Mesendoderm (in vitro differentiated cells): Measurements from ENCODE around the gene PGPEP1.

Experiments used
- DNase-seq: peaks from one replicate; pipeline ENCODE4 v3.0.0; 2013
- H2AK5ac ChIP-seq: 2 replicates; pipeline ENCODE4 v1.6.1; 2013; ENCODE audit warnings: low read length, inconsistent platforms
- H2BK120ac ChIP-seq: 2 replicates; pipeline ENCODE4 v1.6.1; 2013; ENCODE audit warnings: low read depth, mild to moderate bottlenecking, low read length, moderate library complexity, mixed read lengths
- H2BK15ac ChIP-seq: replicated peaks from 2 replicates; pipeline ENCODE4 v1.6.1; 2013; ENCODE audit warnings: low read depth, mild to moderate bottlenecking, moderate library complexity
- H2BK5ac ChIP-seq: 2 replicates; pipeline ENCODE4 v1.6.1; 2013; ENCODE audit warnings: low read length, inconsistent platforms
- H3K18ac ChIP-seq: 2 replicates; pipeline ENCODE4 v1.6.1; 2013; ENCODE audit warnings: mild to moderate bottlenecking, low read length, mixed read lengths
- H3K23ac ChIP-seq: one replicate; pipeline ENCODE4 v1.6.1; 2013; ENCODE audit warnings: low read length
- H3K27ac ChIP-seq: 2 replicates; pipeline ENCODE4 v1.5.1; 2013; ENCODE audit warnings: low read depth, mild to moderate bottlenecking, inconsistent platforms, low read length, moderate library complexity
- H3K27me3 ChIP-seq: 2 replicates; pipeline ENCODE4 v1.6.1; 2013; ENCODE audit warnings: low read length, control low read depth, mild to moderate bottlenecking, inconsistent platforms; ENCODE audit not compliant: insufficient read depth, poor library complexity
- H3K36me3 ChIP-seq: 2 replicates; pipeline ENCODE4 v1.6.1; 2013; ENCODE audit warnings: low read length, inconsistent platforms; ENCODE audit not compliant: control insufficient read depth, insufficient read depth
- H3K4ac ChIP-seq: one replicate; pipeline ENCODE4 v1.6.1; 2013; ENCODE audit warnings: low read depth, mild to moderate bottlenecking, low read length, moderate library complexity
- H3K4me1 ChIP-seq: 2 replicates; pipeline ENCODE4 v1.6.1; 2013; ENCODE audit warnings: low read depth, low read length, inconsistent platforms; ENCODE audit not compliant: control insufficient read depth
- H3K4me2 ChIP-seq: 2 replicates; pipeline ENCODE4 v1.6.1; 2013; ENCODE audit warnings: low read length
- H3K4me3 ChIP-seq: 2 replicates; pipeline ENCODE4 v1.5.1; 2013; ENCODE audit warnings: mild to moderate bottlenecking, low read length
- H3K56ac ChIP-seq: one replicate; pipeline ENCODE4 v1.6.1; 2013; ENCODE audit warnings: low read length
- H3K79me1 ChIP-seq: 2 replicates; pipeline ENCODE4 v1.6.1; 2013; ENCODE audit warnings: low read length, inconsistent platforms
- H3K79me2 ChIP-seq: 2 replicates; pipeline ENCODE4 v1.6.1; 2013; ENCODE audit warnings: mild to moderate bottlenecking, low read length; ENCODE audit not compliant: control insufficient read depth, insufficient read depth
- H3K9ac ChIP-seq: 2 replicates; pipeline ENCODE4 v1.6.1; 2013; ENCODE audit warnings: low read length, inconsistent platforms
- H4K5ac ChIP-seq: one replicate; pipeline ENCODE4 v1.6.1; 2013; ENCODE audit warnings: low read length
- H4K8ac ChIP-seq: one replicate; pipeline ENCODE4 v1.6.1; 2013; ENCODE audit warnings: low read depth, mild to moderate bottlenecking, control low read depth, low read length, moderate library complexity
- WGBS: extraction: QIAGEN DNeasy Blood & Tissue Kit; methylation state at CpG from one replicate; pipeline ENCODE4 v1.1.7; 2013; ENCODE audit warnings: low lambda C conversion rate, missing lambda C conversion rate; ENCODE audit not compliant: insufficient coverage; ENCODE audit errors: extremely low coverage; 5-methylcytosine and 5-hydroxymethylcytosine counted together

PGPEP1 gene

DNA sequence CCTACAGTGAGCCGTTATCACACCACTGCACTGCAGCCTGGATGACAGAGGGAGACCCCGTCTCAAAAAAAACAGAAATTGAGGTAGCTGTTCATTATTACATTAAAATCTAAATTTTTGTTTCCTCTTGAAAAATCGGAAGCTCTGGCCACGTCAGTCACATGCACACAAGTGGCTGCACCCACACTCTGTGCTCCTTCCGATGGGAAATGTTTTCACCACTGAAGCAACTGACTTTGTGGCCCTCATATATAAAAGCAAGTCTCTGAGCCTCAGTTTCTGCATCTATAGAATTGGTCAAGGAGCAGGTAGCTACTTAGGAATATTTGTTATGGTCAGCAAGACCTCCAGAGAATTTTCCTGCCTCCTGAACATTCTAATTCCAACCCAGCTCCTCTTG is 52.5 kb downstream of the PGPEP1 start:
- H3K4ac ChIP-seq = no peak overlapping the region
- no peak overlapping the region for H3K56ac ChIP-seq
- no peak overlapping the region for H3K18ac ChIP-seq
- no peaks in the 10 kb centered on the region for H3K79me2 ChIP-seq
- no CpG with 5 or more reads among the region's 5 CpGs for WGBS
- H3K36me3 ChIP-seq = no peaks in the 10 kb centered on the region
- no peak overlapping the region for H2BK120ac ChIP-seq
- no peak overlapping the region for H2AK5ac ChIP-seq
- H3K79me1 ChIP-seq = no peaks in the 10 kb centered on the region
- no peak overlapping the region for H3K4me3 ChIP-seq
- H3K27ac ChIP-seq = no peak overlapping the region
- no peak for DNase-seq
- no peak overlapping the region for H4K5ac ChIP-seq
- no peaks in the 10 kb centered on the region for H3K4me1 ChIP-seq
- no peak overlapping the region for H2BK5ac ChIP-seq
- no peak overlapping the region for H3K23ac ChIP-seq
- H2BK15ac ChIP-seq = no peak overlapping the region
- H3K27me3 ChIP-seq = no peaks in the 10 kb centered on the region
- H4K8ac ChIP-seq = no peak overlapping the region
- H3K9ac ChIP-seq = no peak overlapping the region
- no peak overlapping the region for H3K4me2 ChIP-seq

DNA sequence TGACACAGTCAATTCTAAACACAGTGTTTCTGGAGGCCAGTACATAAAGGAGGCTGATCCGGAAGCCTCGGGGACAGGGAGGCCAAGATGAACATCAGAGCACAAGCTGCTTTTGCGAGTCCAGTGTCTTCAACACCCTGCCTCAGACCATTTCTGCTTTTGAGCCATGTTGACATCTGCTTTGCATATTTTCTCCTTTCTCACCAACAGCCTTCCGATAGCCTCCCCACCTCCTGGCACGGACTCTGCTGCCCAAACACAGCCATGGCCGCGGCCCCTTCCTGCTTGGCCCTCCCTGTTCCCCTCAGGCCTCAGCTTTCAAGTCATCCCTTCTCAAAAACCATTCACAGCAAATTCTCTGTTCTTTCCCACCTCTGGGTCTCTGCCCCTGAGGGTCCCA is 53.4 kb downstream of the PGPEP1 start:
- Histone ChIP-seq H3K4ac (no peak overlapping the region), H3K27me3 (no peaks in the 10 kb centered on the region), H3K4me2 (no peak overlapping the region), H3K4me1 (no peaks in the 10 kb centered on the region), H3K56ac (no peak overlapping the region), H4K5ac (no peak overlapping the region), H3K27ac (no peak overlapping the region), H3K23ac (no peak overlapping the region), H3K36me3 (no peaks in the 10 kb centered on the region), H2AK5ac (no peak overlapping the region), H3K79me2 (no peaks in the 10 kb centered on the region), H3K79me1 (no peaks in the 10 kb centered on the region), H3K18ac (no peak overlapping the region), H3K4me3 (no peak overlapping the region), H2BK15ac (no peak overlapping the region), H2BK120ac (no peak overlapping the region), H2BK5ac (no peak overlapping the region), H3K9ac (no peak overlapping the region), H4K8ac (no peak overlapping the region)
- WGBS = no CpG with 5 or more reads among the region's 7 CpGs
- DNase-seq = no peak

DNA sequence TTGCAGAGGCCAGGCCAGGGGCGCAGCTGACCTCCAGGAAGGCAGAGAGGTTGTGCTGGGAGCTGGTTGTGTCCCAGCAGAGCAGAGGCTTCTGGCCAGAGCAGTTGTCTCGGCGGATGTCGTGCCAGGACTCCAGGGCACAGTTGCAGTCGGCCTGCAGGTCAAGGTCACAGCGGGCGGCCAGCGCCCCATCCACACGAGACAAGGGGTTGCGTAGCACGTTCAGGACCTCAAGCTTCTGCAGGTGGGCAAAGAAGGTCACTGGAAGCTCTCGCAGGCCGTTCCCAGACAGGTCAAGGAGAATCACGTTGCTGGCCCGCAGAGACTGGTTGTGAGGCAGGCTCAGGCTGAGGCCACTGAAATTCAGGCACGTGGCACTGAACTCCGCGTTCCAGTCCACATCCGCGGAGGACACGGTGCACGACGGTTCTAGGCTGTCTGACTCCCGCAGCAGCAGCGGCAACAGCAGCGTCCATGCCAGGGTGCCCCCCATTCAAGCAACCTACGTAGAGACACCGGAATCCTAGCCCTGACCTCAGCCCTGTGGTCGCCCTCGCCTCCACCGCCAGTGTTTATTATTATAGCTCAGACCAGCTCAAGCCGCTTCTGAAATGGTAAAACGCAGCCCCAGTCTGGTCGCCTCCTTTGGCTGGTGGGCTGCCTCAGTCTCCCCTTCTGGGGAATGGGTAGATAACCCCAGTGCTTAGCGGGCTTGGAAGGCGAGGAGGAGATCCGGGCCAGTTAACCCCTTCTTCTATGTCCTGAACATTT is 56.3 kb downstream of the PGPEP1 start:
- Histone ChIP-seq H3K4me1 (no peaks in the 10 kb centered on the region), H3K79me2 (no peaks in the 10 kb centered on the region), H2AK5ac (no peak overlapping the region), H3K56ac (no peak overlapping the region), H3K27me3 (no peaks in the 10 kb centered on the region), H2BK120ac (no peak overlapping the region), H3K23ac (no peak overlapping the region), H3K4me2 (no peak overlapping the region), H4K5ac (no peak overlapping the region), H3K4me3 (no peak overlapping the region), H3K18ac (no peak overlapping the region), H3K27ac (no peak overlapping the region), H3K9ac (no peak overlapping the region), H3K4ac (no peak overlapping the region), H3K36me3 (no peaks in the 10 kb centered on the region), H3K79me1 (no peaks in the 10 kb centered on the region), H2BK5ac (no peak overlapping the region), H2BK15ac (no peak overlapping the region), H4K8ac (no peak overlapping the region)
- WGBS = no CpG with 5 or more reads among the region's 37 CpGs
- DNase-seq = no peak

DNA sequence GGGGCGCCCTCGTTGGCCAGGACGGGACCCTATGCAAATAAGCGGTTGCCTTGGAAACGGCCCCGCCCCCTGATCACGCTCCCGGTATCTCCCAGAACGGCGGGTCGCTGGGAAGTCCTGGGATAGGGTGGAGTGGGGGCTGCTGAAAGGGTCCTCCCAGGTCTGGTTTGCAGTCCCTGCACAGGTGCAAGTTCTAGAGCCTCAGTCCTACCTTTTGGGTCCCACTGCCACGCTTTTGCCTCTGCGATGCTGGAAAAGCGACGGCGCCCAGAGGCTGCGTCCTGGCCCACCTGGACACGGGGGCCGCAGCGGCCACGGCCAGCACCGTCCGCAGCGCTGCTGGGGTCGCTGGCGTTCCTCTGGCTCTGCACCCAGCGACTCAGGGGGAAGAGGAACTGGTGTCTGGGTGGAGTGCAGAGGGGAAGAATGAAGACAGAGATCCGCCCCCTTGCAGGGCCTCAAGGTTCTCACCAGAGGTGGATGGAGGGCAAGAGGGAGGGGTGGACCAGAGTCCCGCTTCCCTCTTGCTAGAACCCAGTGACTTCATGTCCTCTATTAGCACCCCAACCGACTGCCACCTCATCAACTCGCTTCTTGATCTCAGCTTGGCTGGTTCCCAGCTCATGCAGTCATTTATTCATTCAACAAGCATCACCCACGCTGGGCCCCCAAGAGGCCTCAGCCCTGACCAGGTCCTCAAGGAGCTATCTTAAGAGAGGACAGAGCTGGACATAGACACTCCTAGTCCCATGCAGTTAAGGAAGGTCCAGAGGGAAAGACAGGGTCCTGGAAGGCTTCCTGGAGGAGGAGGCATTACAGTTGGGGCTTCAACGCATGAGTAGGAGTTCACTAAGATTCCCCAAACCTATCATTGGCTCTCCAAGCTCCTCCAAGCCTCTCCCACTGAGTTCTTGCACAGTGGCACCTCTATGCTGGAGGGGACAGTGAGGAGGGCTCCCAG is 57.1 kb downstream of the PGPEP1 start, which contains the start of gene LRRC25:
Gene LRRC25 (minus strand): TSS at position 381 of the 961 bp plus-strand sequence. CDS start 659 bp downstream, outside the sequence.
- Histone ChIP-seq H3K27me3 (no peaks in the 10 kb centered on the region), H2BK5ac (no peak within 1 kb of the TSS), H3K23ac (no peak within 1 kb of the TSS), H3K4me2 (no peak within 1 kb of the TSS), H3K27ac (no peak within 1 kb of the TSS), H4K8ac (no peak within 1 kb of the TSS), H2BK15ac (no peak within 1 kb of the TSS), H3K18ac (no peak within 1 kb of the TSS), H2AK5ac (no peak within 1 kb of the TSS), H3K56ac (peak within 1 kb of the TSS; percentile 15), H4K5ac (no peak within 1 kb of the TSS), H3K9ac (no peak within 1 kb of the TSS), H3K79me1 (no peaks in the 10 kb centered on the region), H3K4me3 (no peak within 1 kb of the TSS), H3K4ac (no peak within 1 kb of the TSS), H3K4me1 (no peaks in the 10 kb centered on the region), H3K79me2 (no peaks in the 10 kb centered on the region), H3K36me3 (no peaks in the 10 kb centered on the region), H2BK120ac (no peak within 1 kb of the TSS)
- no CpG with 5 or more reads among the region's 33 CpGs for WGBS
- peak; percentile 70 for DNase-seq

DNA sequence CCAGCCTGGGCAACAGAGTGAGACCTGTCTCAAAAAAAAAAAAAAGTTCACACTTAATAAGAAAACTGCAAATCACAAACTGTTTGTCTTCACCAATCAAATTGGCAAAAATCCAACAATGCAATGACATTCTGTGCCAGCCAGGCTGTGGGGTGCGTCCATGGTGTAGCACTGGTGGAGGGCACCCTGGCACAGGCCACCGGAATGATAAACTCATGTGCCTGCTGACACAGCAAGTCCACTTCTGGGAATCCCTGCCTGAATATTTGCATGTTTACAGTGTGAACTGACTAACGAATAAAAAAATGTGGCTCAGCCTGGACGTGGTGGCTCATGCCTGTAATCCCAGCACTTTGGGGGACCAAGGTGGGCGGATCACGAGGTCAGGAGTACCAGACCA is 58.6 kb downstream of the PGPEP1 start:
- no peak overlapping the region for H3K18ac ChIP-seq
- H4K5ac ChIP-seq = no peak overlapping the region
- no peaks in the 10 kb centered on the region for H3K79me1 ChIP-seq
- no peak overlapping the region for H3K4ac ChIP-seq
- H2BK120ac ChIP-seq = no peak overlapping the region
- H3K27me3 ChIP-seq = no peaks in the 10 kb centered on the region
- H3K4me1 ChIP-seq = no peaks in the 10 kb centered on the region
- no peak overlapping the region for H2AK5ac ChIP-seq
- no peak overlapping the region for H2BK5ac ChIP-seq
- WGBS = no CpG with 5 or more reads among the region's 6 CpGs
- H3K23ac ChIP-seq = no peak overlapping the region
- H3K4me3 ChIP-seq = no peak overlapping the region
- H3K36me3 ChIP-seq = no peaks in the 10 kb centered on the region
- no peaks in the 10 kb centered on the region for H3K79me2 ChIP-seq
- H4K8ac ChIP-seq = no peak overlapping the region
- no peak overlapping the region for H3K27ac ChIP-seq
- no peak overlapping the region for H2BK15ac ChIP-seq
- no peak overlapping the region for H3K9ac ChIP-seq
- DNase-seq = no peak
- H3K56ac ChIP-seq = no peak overlapping the region
- H3K4me2 ChIP-seq = no peak overlapping the region
